HCT116 (cell line): Measurements from ENCODE around the gene TGM1. TPM values are rescaled to one million over a fixed set of nuclear protein-coding genes. Genes with fewer than 3 reads are reported as not detected.

Experiments
- ATAC-seq: fragments of 200-7000 bp; cut with Tn5 transposase; 2 replicates; pipeline ENCODE4 v1.9.1; 2020; ENCODE audit warnings: mild to moderate bottlenecking, moderate library complexity
- BruUV-seq: library from RNA; stranded (reverse); fragments of 400-500 nt; replicated peaks from 2 replicates; lab custom pipeline; 2021; lab: Mats Ljungman, UMichigan
- CTCF ChIA-PET: fragments of 300-600 bp; sonication (Branson Sonifier 250); formaldehyde crosslinking; loops from one replicate; lab custom pipeline; 2021; ENCODE audit warnings: antibody characterized with exemption; lab: Charles Lee
- POLR2A ChIA-PET: fragments of 300-600, 350-600 bp; sonication (Branson Sonifier 250); formaldehyde crosslinking; loops from one replicate; lab custom pipeline; 2021; ENCODE audit warnings: antibody characterized with exemption; lab: Charles Lee
- RAD21 ChIA-PET, 2 experiments: fragments of 300-600 bp; sonication (Branson Sonifier 250); formaldehyde crosslinking; loops; one replicate each; lab custom pipeline; 2023; ENCODE audit warnings: low total read pairs in 2 of 2; ENCODE audit not compliant: uncharacterized antibody in 2 of 2, unreplicated experiment in 2 of 2, low non-redundant PET in 1 of 2; lab: Charles Lee
- DNase-seq: peaks from one replicate; pipeline ENCODE4 v3.0.0-alpha.2; 2010; ENCODE audit warnings: low read depth, low spot score
- H2AFZ ChIP-seq: fragments of 200-600 bp; shearing (Covaris generic), sonication (generic); 2 replicates; pipeline ENCODE4 v1.6.1; 2017; ENCODE audit warnings: low read depth, mixed run types, mixed read lengths, antibody characterized with exemption, low read length; ENCODE audit not compliant: poor library complexity, severe bottlenecking
- H3K27ac ChIP-seq: 2 replicates; pipeline ENCODE4 v1.5.1; 2012; ENCODE audit warnings: low read depth, low read length
- H3K27me3 ChIP-seq: fragments of 200-600 bp; sonication (generic); 2 replicates; pipeline ENCODE4 v1.6.1; 2016; ENCODE audit warnings: mixed run types, low read length, mixed read lengths; ENCODE audit not compliant: insufficient read depth
- H3K36me3 ChIP-seq, 2 experiments: fragments of 200-500 bp in 1 of 2; fragments of 200-600 bp in 1 of 2; sonication (Bioruptor generic) in 1 of 2; sonication (generic) in 1 of 2; 2 replicates each; pipeline versions ENCODE4 v1.5.1 to v1.6.1; 2014 to 2016; ENCODE audit warnings: low read length in 2 of 2, inconsistent platforms in 1 of 2, mixed read lengths in 1 of 2, mixed run types in 1 of 2; ENCODE audit not compliant: insufficient read depth in 2 of 2, control insufficient read depth in 1 of 2
- H3K4me1 ChIP-seq, 2 experiments: fragments of 200-600 bp in 1 of 2; sonication (generic) in 1 of 2; 2 replicates each; pipeline versions ENCODE4 v1.5.1 to v1.6.1; 2012 to 2017; ENCODE audit warnings: low read length in 2 of 2, inconsistent platforms in 1 of 2, mild to moderate bottlenecking in 1 of 2, mixed read lengths in 1 of 2, mixed run types in 1 of 2, moderate library complexity in 1 of 2; ENCODE audit not compliant: insufficient read depth in 2 of 2, control insufficient read depth in 1 of 2
- H3K4me2 ChIP-seq: fragments of 200-600 bp; sonication (generic); 2 replicates; pipeline ENCODE4 v1.6.1; 2017; ENCODE audit warnings: mixed run types, low read length, mixed read lengths
- H3K4me3 ChIP-seq, 2 experiments: fragments of 200-600 bp in 1 of 2; sonication (generic) in 1 of 2; replicated peaks in 1 of 2; 2 replicates each; pipeline ENCODE4 v1.5.1; 2011 to 2016; ENCODE audit warnings: low read length in 2 of 2, control low read depth in 1 of 2, low read depth in 1 of 2, mild to moderate bottlenecking in 1 of 2, mixed read lengths in 1 of 2, mixed run types in 1 of 2
- H3K79me2 ChIP-seq: fragments of 200-600 bp; sonication (generic); 2 replicates; pipeline ENCODE4 v1.6.1; 2017; ENCODE audit warnings: mild to moderate bottlenecking, mixed run types, low read length, moderate library complexity, mixed read lengths; ENCODE audit not compliant: insufficient read depth
- H3K9ac ChIP-seq: fragments of 200-600 bp; sonication (generic); 2 replicates; pipeline ENCODE4 v1.6.1; 2016; ENCODE audit warnings: low read length, mixed read lengths
- H3K9me2 ChIP-seq: fragments of 200-600 bp; sonication (generic), shearing (Covaris generic); 2 replicates; pipeline ENCODE4 v1.6.1; 2017; ENCODE audit warnings: mixed run types, mild to moderate bottlenecking, moderate library complexity; ENCODE audit not compliant: insufficient read depth
- H3K9me3 ChIP-seq, 2 experiments: fragments of 200-500 bp in 1 of 2; fragments of 200-600 bp in 1 of 2; sonication (Bioruptor generic) in 1 of 2; sonication (generic) in 1 of 2; 2 replicates each; pipeline ENCODE4 v1.6.1; 2014 to 2017; ENCODE audit warnings: low read length in 2 of 2, mixed read lengths in 2 of 2, inconsistent platforms in 1 of 2, low read depth in 1 of 2, mild to moderate bottlenecking in 1 of 2, mixed run types in 1 of 2, moderate library complexity in 1 of 2; ENCODE audit not compliant: control insufficient read depth in 1 of 2, insufficient read depth in 1 of 2
- H4K20me1 ChIP-seq: fragments of 200-600 bp; sonication (generic), shearing (Covaris generic); 2 replicates; pipeline ENCODE4 v1.6.1; 2017; ENCODE audit warnings: mixed run types, mild to moderate bottlenecking, moderate library complexity; ENCODE audit not compliant: insufficient read depth
- ATF3 ChIP-seq: IDR thresholded peaks from 2 replicates; pipeline ENCODE4 v1.6.1; 2012
- CEBPB ChIP-seq: IDR thresholded peaks from 2 replicates; pipeline ENCODE4 v1.6.1; 2012; ENCODE audit warnings: low read depth
- CTCF ChIP-seq, 3 experiments: fragments of 200-600 bp in 1 of 3; sonication (generic) in 1 of 3; IDR thresholded peaks in 2 of 3; conservative IDR thresholded peaks in 1 of 3; 2 replicates each; pipeline ENCODE4 v1.5.1; 2012 to 2017; ENCODE audit warnings: low read depth in 2 of 3, low read length in 2 of 3, antibody characterized with exemption in 1 of 3, borderline replicate concordance in 1 of 3, control low read depth in 1 of 3, mild to moderate bottlenecking in 1 of 3, mixed read lengths in 1 of 3, mixed run types in 1 of 3, moderate library complexity in 1 of 3; ENCODE audit not compliant: insufficient read depth in 1 of 3
- EGR1 ChIP-seq: IDR thresholded peaks from 2 replicates; pipeline ENCODE4 v1.6.1; 2012; ENCODE audit warnings: low read depth
- ELF1 ChIP-seq: IDR thresholded peaks from 2 replicates; pipeline ENCODE4 v1.6.1; 2012; ENCODE audit warnings: low read depth, borderline replicate concordance
- FOSL1 ChIP-seq: IDR thresholded peaks from 2 replicates; pipeline ENCODE4 v1.6.1; 2012; ENCODE audit warnings: low read depth
- JUND ChIP-seq: IDR thresholded peaks from 2 replicates; pipeline ENCODE4 v1.6.1; 2012
- MAX ChIP-seq: IDR thresholded peaks from 2 replicates; pipeline ENCODE4 v1.6.1; 2012
- POLR2A ChIP-seq: IDR thresholded peaks from 2 replicates; pipeline ENCODE4 v1.7.0; 2011; ENCODE audit warnings: borderline replicate concordance; ENCODE audit not compliant: insufficient read depth, insufficient read length; ENCODE audit errors: extremely low read depth
- POLR2AphosphoS5 ChIP-seq: IDR thresholded peaks from 2 replicates; pipeline ENCODE4 v1.6.1; 2011; ENCODE audit warnings: mild to moderate bottlenecking, low read depth, low read length, moderate library complexity
- RAD21 ChIP-seq: IDR thresholded peaks from 2 replicates; pipeline ENCODE4 v1.6.1; 2012; ENCODE audit warnings: low read depth, mild to moderate bottlenecking
- REST ChIP-seq: IDR thresholded peaks from 2 replicates; pipeline ENCODE4 v1.6.1; 2012; ENCODE audit warnings: low read depth
- SIN3A ChIP-seq: IDR thresholded peaks from 2 replicates; pipeline ENCODE4 v1.6.1; 2012; ENCODE audit warnings: low read depth
- SP1 ChIP-seq: IDR thresholded peaks from 2 replicates; pipeline ENCODE4 v1.6.1; 2012; ENCODE audit warnings: low read depth
- TCF7L2 ChIP-seq: IDR thresholded peaks from 2 replicates; pipeline ENCODE4 v1.7.0; 2011; ENCODE audit warnings: borderline replicate concordance, inconsistent platforms; ENCODE audit not compliant: insufficient read depth, insufficient read length; ENCODE audit errors: extremely low read depth
- YY1 ChIP-seq: IDR thresholded peaks from 2 replicates; pipeline ENCODE4 v1.6.1; 2011; ENCODE audit warnings: low read length, low read depth, moderate library complexity, mild to moderate bottlenecking; ENCODE audit not compliant: insufficient replicate concordance; ENCODE audit errors: extremely low read depth
- intact Hi-C: fragments of 100-400 bp; cut with micrococcal nuclease; formaldehyde crosslinking; loops from 2 replicates; pipeline ENCODE4 v1.10.0; 2022
- total RNA-seq: library from RNA; stranded (reverse); gene quantifications from one replicate; pipeline ENCODE4 v1.2.1, GENCODE V29; 2021; ENCODE audit not compliant: unreplicated experiment

TGM1 gene
- total RNA-seq, 1 experiment from 2014 or later: 5.6 TPM

- no peak overlapping the region for H3K4me2 ChIP-seq
- no peaks in the 10 kb centered on the region for H3K27me3 ChIP-seq
- no peaks in the 10 kb centered on the region for H3K9me2 ChIP-seq
- H3K9me3 ChIP-seq: no peaks in the 10 kb centered on the region
- BruUV-seq: no TSS peak
- H3K9ac ChIP-seq: no peak overlapping the region
- CTCF ChIA-PET: no interaction called here
- H3K36me3 ChIP-seq: no peaks in the 10 kb centered on the region; a peak in 1 of 4 replicates
- no peaks in the 10 kb centered on the region for H3K79me2 ChIP-seq
- peaks cover 10 to 19% of the 10 kb centered on the region in 2 experiments for H3K4me1 ChIP-seq
- H3K4me3 ChIP-seq: no peak overlapping the region
- DNase-seq (no peak), ATAC-seq (no peak)
- RAD21 ChIA-PET: no interaction called here
- POLR2A ChIA-PET: no interaction called here
- TF ChIP-seq YY1 (no peak), POLR2A (no peak), TCF7L2 (no peak), ELF1 (no peak), SIN3A (no peak), EGR1 (no peak), REST (no peak), CTCF (IDR thresholded peaks at IDR 0.05 in 2 of 3, conservative IDR thresholded peaks at IDR 0.05 in 1 of 3; ENCODE audit: borderline replicate concordance in 1 of 3, insufficient read depth in 1 of 3, low read depth in 2 of 3, low read length in 2 of 3) (no peak), ATF3 (no peak), CEBPB (no peak), SP1 (no peak), FOSL1 (no peak), MAX (no peak), POLR2AphosphoS5 (no peak), RAD21 (no peak), JUND (no peak)
- intact Hi-C loops: no loop called here
- H2AFZ ChIP-seq: no peak overlapping the region
- no peak overlapping the region for H3K27ac ChIP-seq
- H4K20me1 ChIP-seq: no peaks in the 10 kb centered on the region
Measured at GRCh38 chr14:24255438-24255837, 7.5 kb downstream of the TGM1 start.
